ENCODE data around the gene PDE4B. TPM values are rescaled to one million over a fixed set of nuclear protein-coding genes. Genes with fewer than 3 reads are reported as not detected.

PDE4B gene
- total and polyA plus RNA-seq, 11 donors, result 1.4 to 71.9 (median 16.2) TPM

DNA sequence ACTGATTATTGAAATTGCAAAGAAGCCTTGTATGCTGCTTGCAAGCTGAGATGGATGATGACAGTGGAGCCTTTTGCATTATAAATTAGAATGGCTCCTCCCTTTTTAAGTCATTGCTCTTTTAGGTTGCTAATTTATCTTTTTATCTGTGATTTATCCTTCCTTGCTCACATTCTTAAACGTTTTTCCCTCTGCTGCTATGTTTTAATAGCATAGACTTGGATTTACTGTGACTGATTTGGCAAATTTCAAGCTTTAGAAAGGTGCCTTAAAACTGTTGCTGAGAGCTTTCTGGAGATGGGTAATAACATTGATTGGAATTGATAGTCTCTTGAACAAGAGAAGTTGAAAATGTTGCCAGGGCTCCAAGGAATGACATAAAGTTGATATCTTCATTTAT is 427.8 kb downstream of the PDE4B start:
- intact Hi-C loops (cut with DNase I), result no loop called here
- DNase-seq, result no peak
- Histone ChIP-seq H3K27ac (no peak overlapping the region), H3K27me3 (peaks cover 0 to 4% (median 0%) of the 10 kb centered on the region in 9 donors), H3K9me3 (no peaks in the 10 kb centered on the region), H3K4me3 (no peak overlapping the region), H3K4me1 (no peaks in the 10 kb centered on the region), H3K36me3 (no peaks in the 10 kb centered on the region)
- no peak for ATAC-seq
- WGBS, 4 donors, result 2 to 18% (median 11%) methylated on average over 1 of the region's 1 CpG
- TF ChIP-seq, protein P1, sequence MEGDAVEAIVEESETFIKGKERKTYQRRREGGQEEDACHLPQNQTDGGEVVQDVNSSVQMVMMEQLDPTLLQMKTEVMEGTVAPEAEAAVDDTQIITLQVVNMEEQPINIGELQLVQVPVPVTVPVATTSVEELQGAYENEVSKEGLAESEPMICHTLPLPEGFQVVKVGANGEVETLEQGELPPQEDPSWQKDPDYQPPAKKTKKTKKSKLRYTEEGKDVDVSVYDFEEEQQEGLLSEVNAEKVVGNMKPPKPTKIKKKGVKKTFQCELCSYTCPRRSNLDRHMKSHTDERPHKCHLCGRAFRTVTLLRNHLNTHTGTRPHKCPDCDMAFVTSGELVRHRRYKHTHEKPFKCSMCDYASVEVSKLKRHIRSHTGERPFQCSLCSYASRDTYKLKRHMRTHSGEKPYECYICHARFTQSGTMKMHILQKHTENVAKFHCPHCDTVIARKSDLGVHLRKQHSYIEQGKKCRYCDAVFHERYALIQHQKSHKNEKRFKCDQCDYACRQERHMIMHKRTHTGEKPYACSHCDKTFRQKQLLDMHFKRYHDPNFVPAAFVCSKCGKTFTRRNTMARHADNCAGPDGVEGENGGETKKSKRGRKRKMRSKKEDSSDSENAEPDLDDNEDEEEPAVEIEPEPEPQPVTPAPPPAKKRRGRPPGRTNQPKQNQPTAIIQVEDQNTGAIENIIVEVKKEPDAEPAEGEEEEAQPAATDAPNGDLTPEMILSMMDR (IDR thresholded peaks at IDR 0.05), result no peak
- TF ChIP-seq POLR2A (IDR thresholded peaks at IDR 0.05), result no peak

DNA sequence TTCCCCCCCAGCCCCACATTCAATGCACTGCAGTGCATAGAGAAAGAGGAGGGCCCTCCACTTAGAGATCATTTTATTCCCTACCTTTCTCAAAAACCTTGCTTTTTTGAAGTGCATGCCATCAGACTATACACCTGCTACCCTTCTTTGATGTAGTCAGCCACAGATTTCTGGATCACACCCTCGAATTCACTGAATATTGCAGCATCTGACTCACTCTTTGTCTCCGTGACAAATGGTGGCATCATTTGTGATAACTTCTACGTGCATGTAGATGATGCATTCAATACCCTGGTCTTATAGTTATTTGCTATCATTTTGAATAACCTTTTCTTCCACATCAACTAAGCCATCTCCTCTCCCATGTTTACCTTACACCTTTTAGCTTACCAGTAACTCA is 431.0 kb downstream of the PDE4B start:
- intact Hi-C loops (cut with DNase I), result no loop called here
- no peaks in the 10 kb centered on the region for H3K9me3 ChIP-seq
- ATAC-seq (no peak), DNase-seq (no peak)
- 66 to 78% (median 74%) methylated on average over 3 of the region's 3 CpGs for WGBS, 4 donors
- no peak overlapping the region for H3K27ac ChIP-seq
- H3K36me3 ChIP-seq, result no peaks in the 10 kb centered on the region
- peaks cover 0 to 5% (median 0%) of the 10 kb centered on the region in 9 donors for H3K27me3 ChIP-seq
- H3K4me1 ChIP-seq, result no peaks in the 10 kb centered on the region
- H3K4me3 ChIP-seq, result no peak overlapping the region
- no peak for TF ChIP-seq POLR2A (IDR thresholded peaks at IDR 0.05)
- TF ChIP-seq, protein P1 (IDR thresholded peaks at IDR 0.05), result no peak

DNA sequence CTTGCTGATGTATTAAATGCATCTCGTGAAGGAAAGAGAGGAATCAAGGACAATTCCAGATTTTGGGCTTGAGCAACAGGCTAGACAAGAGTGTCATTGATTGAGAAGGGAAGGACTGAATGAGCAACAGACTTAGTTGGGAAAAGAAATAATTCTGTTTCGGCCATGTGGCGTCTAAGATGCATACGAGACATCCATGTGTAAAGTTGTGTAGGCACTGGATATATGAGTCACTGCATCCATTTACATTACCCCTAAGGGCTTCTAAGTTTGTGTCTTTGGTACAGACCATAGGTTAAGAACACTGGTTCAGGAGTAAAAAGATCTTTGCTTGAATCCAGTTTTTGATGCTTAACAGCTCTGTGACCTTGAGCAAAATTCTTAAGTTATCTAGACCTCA is 434.3 kb downstream of the PDE4B start:
- Histone ChIP-seq H3K4me3 (no peak overlapping the region), H3K9me3 (no peaks in the 10 kb centered on the region), H3K4me1 (no peaks in the 10 kb centered on the region), H3K27me3 (peaks cover 0 to 5% (median 0%) of the 10 kb centered on the region in 9 donors), H3K36me3 (no peaks in the 10 kb centered on the region), H3K27ac (no peak overlapping the region)
- ATAC-seq (no peak), DNase-seq (no peak)
- intact Hi-C loops (cut with DNase I), result no loop called here
- TF ChIP-seq, protein P1 (IDR thresholded peaks at IDR 0.05), result no peak
- TF ChIP-seq POLR2A (IDR thresholded peaks at IDR 0.05), result no peak
- WGBS, 4 donors, result 84 to 94% (median 87%) methylated on average over 4 of the region's 4 CpGs

DNA sequence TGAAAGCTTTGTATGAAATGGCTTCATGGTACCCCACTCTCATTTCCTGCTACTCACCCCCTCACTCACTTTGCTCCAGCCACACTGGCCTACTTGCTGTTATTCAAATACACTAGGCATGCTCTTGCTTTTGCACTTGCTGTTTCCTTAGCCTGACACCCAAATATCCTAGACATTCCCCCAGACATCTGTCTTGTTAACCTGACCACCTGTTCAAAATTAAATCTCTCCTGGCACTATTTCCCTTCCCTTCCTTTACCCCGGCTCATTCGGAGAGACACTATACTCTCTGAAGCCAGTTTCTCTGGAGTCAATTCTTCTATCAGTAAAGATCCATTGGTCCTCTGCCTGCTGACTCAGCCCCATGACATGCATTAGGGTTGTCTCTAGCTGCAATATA is 435.3 kb downstream of the PDE4B start:
- no peak overlapping the region for H3K27ac ChIP-seq
- no peak for ATAC-seq
- no peaks in the 10 kb centered on the region for H3K9me3 ChIP-seq
- TF ChIP-seq POLR2A (IDR thresholded peaks at IDR 0.05), result no peak
- TF ChIP-seq, protein P1 (IDR thresholded peaks at IDR 0.05), result no peak
- peaks cover 0 to 5% (median 0%) of the 10 kb centered on the region in 9 donors for H3K27me3 ChIP-seq
- no peaks in the 10 kb centered on the region for H3K36me3 ChIP-seq
- H3K4me3 ChIP-seq, result no peak overlapping the region
- intact Hi-C loops (cut with DNase I), result no loop called here
- 93 to 97% (median 95%) methylated on average over 2 of the region's 2 CpGs for WGBS, 4 donors
- no peaks in the 10 kb centered on the region for H3K4me1 ChIP-seq
- DNase-seq, result no peak

Data from heart left ventricle (tissue), 16 donors.